ENCODE measurements around the gene ATP1B1.

ATP1B1 gene

GRCh38 chr1:169121146-169121923 lies 14.8 kb downstream of the ATP1B1 start:
- CTCF ChIA-PET = no interaction called here
- Histone ChIP-seq H3K36me3 (ENCODE audit: control insufficient read depth in 2 of 2, insufficient read depth in 1 of 2, low read length in 2 of 2) (peaks cover 15 to 46% of the 10 kb centered on the region in 2 experiments), H3K9me3 (ENCODE audit: control insufficient read depth, insufficient read depth, low read depth, low read length) (no peaks in the 10 kb centered on the region), H3K4me1 (ENCODE audit: control insufficient read depth, insufficient read depth, low read length) (peaks cover 12% of the 10 kb centered on the region), H3K27ac (ENCODE audit: extremely low read depth, low read depth, low read length) (no peak overlapping the region), H3K4me3 (ENCODE audit: low read depth, low read length) (no peak overlapping the region)
- no peak for TF ChIP-seq ZNF560 (tag by site-specific recombination; IDR thresholded peaks at IDR 0.05; ENCODE audit: borderline replicate concordance)
- TF ChIP-seq GLI2 (tag by site-specific recombination; IDR thresholded peaks at IDR 0.05; ENCODE audit: borderline replicate concordance, low read depth) = no peak
- no peak for TF ChIP-seq SALL2 (tag by site-specific recombination; IDR thresholded peaks at IDR 0.05; ENCODE audit: borderline replicate concordance)
- no peak for TF ChIP-seq ZBTB20 (tag by site-specific recombination; IDR thresholded peaks at IDR 0.05)
- POLR2A ChIA-PET = no interaction called here

- Histone ChIP-seq H3K27ac (ENCODE audit: extremely low read depth, low read depth, low read length) (no peak overlapping the region), H3K4me3 (ENCODE audit: low read depth, low read length) (no peak overlapping the region), H3K4me1 (ENCODE audit: control insufficient read depth, insufficient read depth, low read length) (peaks cover 9% of the 10 kb centered on the region), H3K36me3 (ENCODE audit: control insufficient read depth in 2 of 2, insufficient read depth in 1 of 2, low read length in 2 of 2) (peaks cover 26 to 53% of the 10 kb centered on the region in 2 experiments), H3K9me3 (ENCODE audit: control insufficient read depth, insufficient read depth, low read depth, low read length) (no peaks in the 10 kb centered on the region)
- ChIA-PET CTCF (no interaction called here), POLR2A (no interaction called here)
- TF ChIP-seq BCL11B (tag by site-specific recombination; IDR thresholded peaks at IDR 0.05; ENCODE audit: low read depth) (no peak), ZNF513 (tag by site-specific recombination; IDR thresholded peaks at IDR 0.05) (no peak), ZNF366 (tag by site-specific recombination; conservative IDR thresholded peaks at IDR 0.05) (no peak), ZNF311 (tag by site-specific recombination; IDR thresholded peaks at IDR 0.05; ENCODE audit: borderline replicate concordance) (no peak), TCF7L2 (IDR thresholded peaks at IDR 0.05; ENCODE audit: borderline replicate concordance, low read depth, low read length) (no peak), ZNF19 (tag by site-specific recombination; IDR thresholded peaks at IDR 0.05; ENCODE audit: low read depth) (no peak), ZNF394 (tag by site-specific recombination; IDR thresholded peaks at IDR 0.05; ENCODE audit: borderline replicate concordance) (no peak), ZNF184 (tag by site-specific recombination; IDR thresholded peaks at IDR 0.05) (no peak), ZNF341 (tag by site-specific recombination; IDR thresholded peaks at IDR 0.05; ENCODE audit: low read depth) (no peak), ZNF580 (tag by site-specific recombination; IDR thresholded peaks at IDR 0.05) (no peak), ZNF133 (tag by site-specific recombination; IDR thresholded peaks at IDR 0.05) (no peak), ZNF677 (tag by site-specific recombination; IDR thresholded peaks at IDR 0.05) (no peak), ZNF660 (tag by site-specific recombination; IDR thresholded peaks at IDR 0.05) (no peak), ZNF26 (tag by site-specific recombination; IDR thresholded peaks at IDR 0.05) (no peak), ZNF132 (tag by site-specific recombination; IDR thresholded peaks at IDR 0.05; ENCODE audit: borderline replicate concordance) (no peak)
Observed at GRCh38 chr1:169122976-169123375, 16.5 kb downstream of the ATP1B1 start.
